ENCODE measurements around the gene TMEM248.

GRCh38 chr7:66950763-66951162 lies 29.7 kb downstream of the TMEM248 start:
- TF ChIP-seq CTCF (IDR thresholded peaks at IDR 0.05; ENCODE audit: low read depth, low read length) (no peak), EZH2phosphoT487 (IDR thresholded peaks at IDR 0.05; ENCODE audit: low read depth) (no peak)
